HG03066 (cell line): Measurements from ENCODE around the gene TSPAN15.

Source experiments
- ATAC-seq: cut with Tn5 transposase; IDR thresholded peaks from one replicate; pipeline ENCODE4 v1.9.1; 2021; ENCODE audit warnings: low read depth; ENCODE audit not compliant: unreplicated experiment

The TSPAN15 gene

GRCh38 chr10:69499726-69500689 is 48.7 kb downstream of the TSPAN15 start:
- no peak for ATAC-seq

GRCh38 chr10:69500864-69501468 is 49.7 kb downstream of the TSPAN15 start:
- no peak for ATAC-seq

- no peak for ATAC-seq
Measured at GRCh38 chr10:69501657-69502056, 50.4 kb downstream of the TSPAN15 start.

GRCh38 chr10:69502589-69502988 is 51.3 kb downstream of the TSPAN15 start:
- no peak for ATAC-seq

GRCh38 chr10:69503001-69503895 is 52.0 kb downstream of the TSPAN15 start:
- ATAC-seq: no peak

GRCh38 chr10:69503896-69504265 is 52.6 kb downstream of the TSPAN15 start:
- ATAC-seq: no peak

- no peak for ATAC-seq
Measured at GRCh38 chr10:69504576-69505250, 53.4 kb downstream of the TSPAN15 start.

- no peak for ATAC-seq
Measured at GRCh38 chr10:69505636-69506318, 54.5 kb downstream of the TSPAN15 start.

GRCh38 chr10:69506487-69506833 is 55.2 kb downstream of the TSPAN15 start:
- no peak for ATAC-seq

- no peak for ATAC-seq
Measured at GRCh38 chr10:69506834-69507713, 55.8 kb downstream of the TSPAN15 start.

- no peak for ATAC-seq
Measured at GRCh38 chr10:69508738-69509340, 57.6 kb downstream of the TSPAN15 start.

- no peak for ATAC-seq
Measured at GRCh38 chr10:69512901-69513300, 61.6 kb downstream of the TSPAN15 start.

GRCh38 chr10:69513617-69514016 is 62.4 kb downstream of the TSPAN15 start:
- no peak for ATAC-seq

- peak; percentile 56 for ATAC-seq
Measured at GRCh38 chr10:69515699-69516259, 64.5 kb downstream of the TSPAN15 start.

GRCh38 chr10:69516316-69516715 is 65.1 kb downstream of the TSPAN15 start:
- ATAC-seq: no peak

- ATAC-seq: no peak
Measured at GRCh38 chr10:69516796-69517195, 65.5 kb downstream of the TSPAN15 start.

GRCh38 chr10:69517271-69517848 is 66.1 kb downstream of the TSPAN15 start:
- ATAC-seq: no peak

- ATAC-seq: no peak
Measured at GRCh38 chr10:69527961-69528360, 76.7 kb downstream of the TSPAN15 start.
